Glomerular endothelial cell (primary cell): ENCODE results near the gene REG4. TPM values are rescaled to one million over a fixed set of nuclear protein-coding genes. Genes with fewer than 3 reads are reported as not detected.

Experiments
- total RNA-seq: library from RNA; depleted of rRNA; stranded (reverse); fragments of >200 nt; gene quantifications from 2 replicates; pipeline ENCODE4 v1.2.3, GENCODE V29; 2015

Gene REG4
- total RNA-seq, 1 donor from 2014 or later = not detected

Other genes with a start within 250 kb of the REG4 start
- 24.5 and 25.4 TPM in 2 replicates for gene ZNF697, start 163.2 kb downstream of the REG4 start, total RNA-seq
- gene PHGDH, start 99.5 kb downstream of the REG4 start, total RNA-seq = 10.6 and 26.4 TPM in 2 replicates
- gene HMGCS2, start 42.6 kb downstream of the REG4 start, total RNA-seq = not detected in 2 replicates
- gene ADAM30, start 85.1 kb upstream of the REG4 start, total RNA-seq = not detected in 2 replicates